Measurements from ENCODE around the gene PTPRD.

The PTPRD gene

DNA sequence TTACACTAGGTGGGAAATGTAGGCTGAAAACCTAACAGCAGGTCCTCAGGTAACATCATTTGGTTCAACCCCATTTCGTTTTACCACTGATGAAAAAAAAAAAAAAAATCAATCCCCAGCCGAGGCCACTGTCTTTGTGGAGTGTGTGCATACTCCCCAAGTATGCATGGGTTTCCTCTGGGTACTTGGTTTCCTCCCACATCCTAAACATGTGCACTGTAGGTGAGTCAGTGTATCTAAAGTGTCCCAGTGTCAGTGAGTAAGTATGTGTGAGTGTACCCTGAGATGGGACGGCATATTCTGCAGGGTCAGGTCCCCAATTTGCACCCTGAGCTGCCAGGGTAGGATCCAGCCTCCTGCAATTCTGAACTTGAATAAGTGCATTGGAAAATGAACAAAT, 1846.7 kb downstream of the PTPRD start:
- no peaks in the 10 kb centered on the region for H3K27me3 Mint-ChIP-seq
- ATAC-seq: no peak
- H3K27ac Mint-ChIP-seq: no peak overlapping the region
- no peak overlapping the region for H3K4me3 Mint-ChIP-seq
- H3K9me3 Mint-ChIP-seq: peaks cover 2% of the 10 kb centered on the region
- no peaks in the 10 kb centered on the region for H3K36me3 Mint-ChIP-seq
- no peaks in the 10 kb centered on the region for H3K4me1 Mint-ChIP-seq

DNA sequence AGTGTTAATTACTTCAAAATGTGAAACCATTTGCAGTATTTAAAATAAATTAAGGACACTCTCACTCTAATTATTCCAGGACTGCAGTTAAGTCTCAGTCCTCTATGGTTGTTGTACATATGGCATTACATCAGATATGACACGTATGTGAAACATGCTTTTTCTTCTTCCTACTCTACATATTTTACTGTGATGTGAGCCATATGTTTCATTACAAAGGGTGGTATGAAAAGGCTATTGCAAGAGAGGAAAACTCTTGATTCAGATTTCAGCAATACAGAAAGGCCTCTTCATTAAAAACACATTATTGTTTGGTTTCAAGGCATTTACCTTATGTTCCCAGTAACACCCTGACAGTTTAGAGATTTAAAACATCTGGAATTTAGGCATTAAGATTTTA, 1848.8 kb downstream of the PTPRD start:
- Mint-ChIP-seq H3K27me3 (no peaks in the 10 kb centered on the region), H3K27ac (no peak overlapping the region), H3K4me1 (peaks cover 7% of the 10 kb centered on the region), H3K4me3 (no peak overlapping the region), H3K9me3 (peaks cover 2% of the 10 kb centered on the region), H3K36me3 (no peaks in the 10 kb centered on the region)
- ATAC-seq: no peak

DNA sequence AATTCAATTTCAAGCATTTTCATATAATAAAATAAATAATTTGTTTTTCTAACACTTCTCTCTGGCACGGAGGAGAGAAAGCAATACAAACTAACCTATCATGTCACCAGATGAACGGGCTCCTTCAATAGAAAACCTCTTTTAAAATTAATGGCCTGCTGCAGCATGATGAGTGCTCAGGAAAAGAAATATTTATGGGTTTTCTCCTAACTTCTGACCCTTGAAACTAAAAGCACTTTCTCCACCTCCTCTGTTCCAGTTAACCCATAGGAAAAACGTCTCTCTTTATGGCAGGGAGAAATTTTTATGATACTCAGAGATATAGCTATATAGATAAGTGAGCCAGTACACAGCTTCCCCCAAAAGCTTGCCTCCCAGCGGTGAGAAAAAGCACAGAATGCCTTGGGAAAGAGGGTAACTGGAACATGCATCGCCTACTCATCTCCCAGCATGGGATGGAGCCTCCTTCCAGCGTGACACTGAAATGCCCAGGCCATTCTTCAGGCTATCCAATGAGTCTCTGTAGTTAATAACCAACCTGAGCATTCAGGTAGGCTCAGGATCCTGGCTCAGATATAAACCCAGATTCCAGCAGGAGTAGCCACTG, 1850.2 kb downstream of the PTPRD start:
- Mint-ChIP-seq H3K27ac (no peak overlapping the region), H3K27me3 (no peaks in the 10 kb centered on the region), H3K9me3 (peaks cover under 1% of the 10 kb centered on the region), H3K36me3 (no peaks in the 10 kb centered on the region), H3K4me3 (no peak overlapping the region), H3K4me1 (peaks cover 7% of the 10 kb centered on the region)
- ATAC-seq: no peak

DNA sequence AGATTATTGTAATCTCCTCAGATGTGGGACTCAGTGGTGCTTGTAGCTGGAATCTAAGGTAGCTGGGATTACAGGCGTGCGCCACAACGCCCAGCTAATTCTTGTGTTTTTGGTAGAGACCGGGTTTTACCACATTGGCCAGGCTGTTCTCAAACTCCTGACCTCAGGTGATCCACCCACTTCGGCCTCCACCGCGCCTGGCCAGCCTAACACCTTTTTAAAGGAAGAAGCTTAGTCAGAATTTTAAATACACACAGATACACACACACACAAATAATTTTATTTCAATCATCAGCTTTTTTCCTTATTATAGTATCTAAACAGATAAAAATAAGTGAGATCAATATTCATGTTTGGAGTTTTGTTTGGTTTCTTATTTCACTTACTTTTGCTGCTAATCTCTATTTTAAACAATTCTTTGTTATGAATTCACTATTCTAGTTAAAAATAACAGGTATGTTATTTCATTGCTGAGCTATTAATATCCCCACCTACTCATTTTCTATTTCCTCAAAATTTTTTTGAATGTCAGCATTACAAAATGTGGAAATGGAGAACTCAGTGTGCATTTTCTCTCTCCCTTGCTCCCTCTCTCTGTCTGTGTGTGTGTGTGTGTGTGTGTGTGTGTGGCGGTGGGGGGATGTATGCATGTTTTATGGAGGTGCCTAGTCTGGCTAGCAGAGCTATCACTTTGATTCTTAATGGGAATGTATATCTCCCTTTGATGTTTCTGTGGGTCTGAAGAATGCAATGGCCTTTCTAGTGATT, 1852.6 kb downstream of the PTPRD start:
- no peaks in the 10 kb centered on the region for H3K9me3 Mint-ChIP-seq
- peaks cover 7% of the 10 kb centered on the region for H3K4me1 Mint-ChIP-seq
- no peak overlapping the region for H3K4me3 Mint-ChIP-seq
- no peak overlapping the region for H3K27ac Mint-ChIP-seq
- ATAC-seq: no peak
- no peaks in the 10 kb centered on the region for H3K27me3 Mint-ChIP-seq
- no peaks in the 10 kb centered on the region for H3K36me3 Mint-ChIP-seq

DNA sequence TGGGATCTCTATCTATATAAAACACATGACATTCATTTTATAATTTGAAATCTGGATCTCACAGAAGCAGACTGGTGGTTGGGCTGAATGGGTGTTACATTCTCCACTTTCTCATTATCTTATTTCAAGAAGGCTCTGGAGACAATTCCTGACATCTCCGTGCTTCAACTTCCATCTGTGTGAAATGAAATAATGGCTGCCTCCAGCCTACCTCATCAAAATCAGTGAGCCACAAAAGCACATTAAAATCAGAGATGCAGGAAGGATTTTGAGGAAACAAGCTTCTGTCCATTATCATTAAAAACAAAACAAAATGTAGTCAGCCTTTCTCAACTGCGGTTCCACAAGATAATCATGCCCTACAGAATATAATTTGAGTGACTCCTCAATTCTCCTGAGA, 1854.9 kb downstream of the PTPRD start:
- H3K9me3 Mint-ChIP-seq: no peaks in the 10 kb centered on the region
- H3K36me3 Mint-ChIP-seq: no peaks in the 10 kb centered on the region
- no peaks in the 10 kb centered on the region for H3K27me3 Mint-ChIP-seq
- no peak for ATAC-seq
- no peak overlapping the region for H3K4me3 Mint-ChIP-seq
- peaks cover 7% of the 10 kb centered on the region for H3K4me1 Mint-ChIP-seq
- H3K27ac Mint-ChIP-seq: no peak overlapping the region

DNA sequence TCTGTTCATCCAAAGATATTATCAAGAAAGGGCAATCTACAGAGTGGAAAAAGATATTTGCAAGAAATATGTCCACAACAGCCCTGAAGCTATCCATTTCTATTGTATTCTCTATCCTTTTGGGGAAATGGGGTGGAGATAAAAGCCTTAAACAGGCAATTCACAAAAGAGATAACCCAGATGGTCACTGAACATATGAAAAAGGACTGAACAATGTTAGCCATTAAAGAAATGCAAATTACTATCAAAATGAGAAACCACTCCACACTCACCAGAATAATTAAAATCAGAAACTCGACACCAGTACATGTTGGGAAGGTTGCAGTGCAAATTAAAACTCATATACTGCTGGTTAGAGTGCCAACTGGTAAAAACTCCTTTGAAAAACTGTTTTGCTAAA, 1858.1 kb downstream of the PTPRD start:
- Mint-ChIP-seq H3K4me3 (no peak overlapping the region), H3K9me3 (no peaks in the 10 kb centered on the region), H3K27ac (no peak overlapping the region), H3K36me3 (no peaks in the 10 kb centered on the region), H3K27me3 (no peaks in the 10 kb centered on the region), H3K4me1 (no peaks in the 10 kb centered on the region)
- no peak for ATAC-seq

DNA sequence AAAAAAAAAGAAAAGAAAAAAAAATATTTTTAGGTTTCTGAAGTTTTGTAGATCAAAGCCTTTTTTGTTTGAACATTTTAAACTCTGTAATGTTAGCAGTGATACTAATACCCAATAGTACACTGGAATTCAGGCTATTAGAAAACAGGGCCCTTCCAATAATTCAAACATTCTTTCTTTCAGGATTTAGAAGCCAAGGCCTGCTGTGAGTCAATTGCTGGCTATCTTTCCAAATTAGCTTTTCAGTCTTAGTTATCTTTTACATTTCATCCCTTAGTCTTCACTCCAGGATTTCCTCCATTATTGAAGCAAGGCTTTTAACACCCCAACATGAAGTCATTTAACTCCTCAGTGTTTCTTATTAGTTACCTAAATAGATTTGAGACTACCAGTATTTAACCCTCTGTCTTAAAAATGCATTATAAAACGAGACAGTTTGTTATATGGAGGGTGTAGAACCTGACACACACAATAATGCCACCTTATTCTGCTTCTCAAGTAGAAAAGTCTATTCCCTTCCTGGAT, 1861.3 kb downstream of the PTPRD start:
- no peaks in the 10 kb centered on the region for H3K27me3 Mint-ChIP-seq
- H3K36me3 Mint-ChIP-seq: no peaks in the 10 kb centered on the region
- no peak overlapping the region for H3K27ac Mint-ChIP-seq
- H3K4me1 Mint-ChIP-seq: no peaks in the 10 kb centered on the region
- no peak for ATAC-seq
- no peak overlapping the region for H3K4me3 Mint-ChIP-seq
- H3K9me3 Mint-ChIP-seq: no peaks in the 10 kb centered on the region

DNA sequence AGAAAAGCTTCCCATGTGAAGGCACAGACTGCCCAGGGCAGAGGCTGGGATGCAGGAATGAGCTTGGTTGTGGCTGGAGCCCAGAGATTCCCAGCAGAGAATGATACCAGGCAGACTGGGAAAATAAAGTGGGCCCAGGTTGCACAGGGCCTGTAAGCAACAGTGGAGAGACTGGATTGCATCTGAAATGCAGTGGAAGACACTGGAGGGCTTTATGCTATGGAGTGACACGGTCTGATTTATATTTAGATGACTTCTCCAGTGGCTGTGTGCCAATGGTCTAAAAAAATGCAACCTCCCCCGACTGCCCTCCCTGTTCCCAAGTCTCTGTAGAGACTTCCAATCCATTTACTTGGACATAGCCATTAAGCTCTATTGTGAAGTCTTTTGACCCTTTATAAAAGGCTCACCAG, 1862.2 kb downstream of the PTPRD start:
- Mint-ChIP-seq H3K27ac (no peak overlapping the region), H3K4me1 (no peaks in the 10 kb centered on the region), H3K4me3 (no peak overlapping the region), H3K9me3 (no peaks in the 10 kb centered on the region), H3K36me3 (no peaks in the 10 kb centered on the region), H3K27me3 (no peaks in the 10 kb centered on the region)
- no peak for ATAC-seq

DNA sequence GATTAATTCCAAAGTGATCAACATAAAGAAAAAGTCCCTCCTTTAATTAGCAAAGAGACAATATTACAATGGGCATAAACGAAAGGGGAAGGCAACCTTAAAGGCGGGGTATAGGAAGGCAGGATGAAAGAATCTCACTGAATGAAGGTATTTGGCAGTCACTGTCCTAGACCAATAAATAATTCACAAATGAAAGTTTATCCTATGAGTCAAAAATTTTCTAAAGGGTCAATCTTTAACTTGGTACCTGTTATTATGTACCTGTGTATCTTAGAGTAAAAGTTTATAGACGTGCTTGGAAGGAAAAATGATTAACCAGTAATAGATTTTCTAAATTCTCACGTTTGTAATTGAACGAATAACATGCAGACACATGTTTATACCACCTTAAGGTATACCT, 1867.5 kb downstream of the PTPRD start:
- no peak for ATAC-seq
- H3K36me3 Mint-ChIP-seq: no peaks in the 10 kb centered on the region
- H3K4me1 Mint-ChIP-seq: no peaks in the 10 kb centered on the region
- no peaks in the 10 kb centered on the region for H3K27me3 Mint-ChIP-seq
- H3K27ac Mint-ChIP-seq: no peak overlapping the region
- no peaks in the 10 kb centered on the region for H3K9me3 Mint-ChIP-seq
- no peak overlapping the region for H3K4me3 Mint-ChIP-seq

DNA sequence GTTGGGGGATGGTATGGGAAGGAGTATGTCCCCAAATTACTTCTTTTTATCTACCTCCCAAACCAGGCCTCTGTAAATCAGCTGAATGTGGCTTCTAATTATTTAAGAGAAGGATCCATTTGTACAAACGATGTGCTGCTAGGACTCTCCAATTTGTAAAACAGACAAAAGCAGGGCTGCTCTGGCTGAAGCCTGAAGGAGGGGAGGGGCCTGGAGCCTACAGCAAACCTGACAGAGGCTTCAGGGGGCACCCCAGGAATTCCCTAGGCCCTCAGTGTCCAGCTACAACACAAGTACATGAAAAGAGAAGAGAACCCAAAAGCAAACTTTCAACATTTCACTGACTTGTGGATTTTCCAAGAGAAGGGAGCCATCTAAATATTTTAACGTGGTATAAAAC, 1873.9 kb downstream of the PTPRD start:
- ATAC-seq: no peak
- Mint-ChIP-seq H3K9me3 (no peaks in the 10 kb centered on the region), H3K4me1 (no peaks in the 10 kb centered on the region), H3K27ac (no peak overlapping the region), H3K27me3 (no peaks in the 10 kb centered on the region), H3K36me3 (no peaks in the 10 kb centered on the region), H3K4me3 (no peak overlapping the region)

DNA sequence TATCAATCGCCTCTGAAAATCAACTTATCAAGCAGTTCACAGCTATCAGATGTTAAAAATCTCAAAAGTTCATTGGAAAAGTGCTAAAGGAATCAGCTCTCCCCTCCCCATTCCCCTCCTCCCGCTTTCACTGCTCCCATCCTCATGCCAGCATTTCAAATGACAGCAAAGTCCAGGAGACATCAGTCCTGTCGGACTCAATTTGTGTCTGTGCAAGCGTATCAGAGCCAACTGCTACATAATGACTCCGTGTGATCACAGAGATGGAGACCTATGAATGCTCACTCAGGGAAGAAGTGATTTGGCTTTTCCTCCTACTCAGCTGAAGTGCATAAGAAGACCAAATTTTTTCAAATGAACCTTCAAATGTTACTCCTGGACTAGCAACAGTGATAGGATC, 1876.0 kb downstream of the PTPRD start:
- no peak for ATAC-seq
- no peak overlapping the region for H3K27ac Mint-ChIP-seq
- H3K4me1 Mint-ChIP-seq: no peaks in the 10 kb centered on the region
- no peak overlapping the region for H3K4me3 Mint-ChIP-seq
- no peaks in the 10 kb centered on the region for H3K9me3 Mint-ChIP-seq
- H3K36me3 Mint-ChIP-seq: no peaks in the 10 kb centered on the region
- H3K27me3 Mint-ChIP-seq: no peaks in the 10 kb centered on the region

DNA sequence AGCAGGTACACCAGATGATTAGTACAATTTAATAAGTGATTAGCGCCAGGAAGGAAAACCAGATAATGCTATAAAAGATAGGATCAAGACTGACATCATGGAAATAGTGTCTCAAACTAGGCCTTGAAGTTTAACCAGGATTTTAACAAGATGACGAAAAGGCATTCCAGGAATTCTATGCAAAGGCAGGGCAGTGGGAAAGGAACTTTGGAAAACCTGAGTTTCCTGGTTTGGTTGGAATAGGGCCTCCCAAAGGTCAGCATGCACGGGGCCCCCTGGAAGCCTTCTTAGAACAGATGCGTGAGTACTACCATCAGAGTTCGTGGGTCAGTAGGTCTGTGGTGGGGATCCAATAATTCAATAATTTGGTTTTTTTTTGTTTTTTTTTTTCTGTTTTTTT, 1878.0 kb downstream of the PTPRD start:
- Mint-ChIP-seq H3K27me3 (no peaks in the 10 kb centered on the region), H3K4me3 (no peak overlapping the region), H3K4me1 (no peaks in the 10 kb centered on the region), H3K36me3 (no peaks in the 10 kb centered on the region), H3K27ac (no peak overlapping the region), H3K9me3 (no peaks in the 10 kb centered on the region)
- ATAC-seq: no peak

DNA sequence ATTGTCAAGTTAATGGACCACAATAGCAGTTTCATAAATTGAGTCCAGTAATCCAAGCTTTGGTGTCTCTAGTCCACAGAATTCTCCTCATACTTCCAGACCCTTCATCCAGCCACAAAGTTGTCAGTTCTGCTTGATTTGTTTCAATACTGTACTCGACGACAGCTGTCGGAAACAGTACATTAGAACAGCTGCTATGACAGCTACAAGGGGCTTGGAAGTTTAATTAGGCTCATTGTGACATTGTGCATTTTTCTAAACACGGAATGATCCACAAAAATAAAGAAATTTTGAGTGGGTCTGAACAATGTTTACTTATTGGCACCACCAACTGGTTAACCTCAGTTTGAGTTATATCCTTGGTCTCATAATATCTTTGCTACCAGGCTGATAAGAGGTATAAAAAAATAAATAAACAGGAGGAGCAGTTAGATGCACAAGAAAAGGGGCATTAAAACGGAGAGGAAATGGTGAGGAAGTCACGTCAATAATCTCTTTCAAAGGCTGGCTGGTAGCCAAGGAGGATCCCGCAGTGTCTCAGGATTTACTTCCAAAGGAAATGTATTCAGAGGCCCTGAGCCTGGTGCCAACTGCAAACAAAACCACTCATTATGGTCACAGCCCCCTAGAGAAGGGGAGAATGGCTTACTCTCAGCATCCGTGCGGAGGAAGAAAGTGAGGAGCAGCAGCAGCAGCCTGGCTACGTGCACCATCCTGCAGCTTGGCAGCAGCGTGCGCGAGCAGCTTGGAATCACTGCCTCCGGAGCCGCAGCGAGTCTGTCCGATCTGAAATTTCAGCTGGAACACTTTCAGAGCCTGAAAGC, 1879.5 kb downstream of the PTPRD start:
- Mint-ChIP-seq H3K4me1 (no peaks in the 10 kb centered on the region), H3K27me3 (no peaks in the 10 kb centered on the region), H3K9me3 (no peaks in the 10 kb centered on the region), H3K27ac (no peak overlapping the region), H3K4me3 (no peak overlapping the region), H3K36me3 (no peaks in the 10 kb centered on the region)
- no peak for ATAC-seq

DNA sequence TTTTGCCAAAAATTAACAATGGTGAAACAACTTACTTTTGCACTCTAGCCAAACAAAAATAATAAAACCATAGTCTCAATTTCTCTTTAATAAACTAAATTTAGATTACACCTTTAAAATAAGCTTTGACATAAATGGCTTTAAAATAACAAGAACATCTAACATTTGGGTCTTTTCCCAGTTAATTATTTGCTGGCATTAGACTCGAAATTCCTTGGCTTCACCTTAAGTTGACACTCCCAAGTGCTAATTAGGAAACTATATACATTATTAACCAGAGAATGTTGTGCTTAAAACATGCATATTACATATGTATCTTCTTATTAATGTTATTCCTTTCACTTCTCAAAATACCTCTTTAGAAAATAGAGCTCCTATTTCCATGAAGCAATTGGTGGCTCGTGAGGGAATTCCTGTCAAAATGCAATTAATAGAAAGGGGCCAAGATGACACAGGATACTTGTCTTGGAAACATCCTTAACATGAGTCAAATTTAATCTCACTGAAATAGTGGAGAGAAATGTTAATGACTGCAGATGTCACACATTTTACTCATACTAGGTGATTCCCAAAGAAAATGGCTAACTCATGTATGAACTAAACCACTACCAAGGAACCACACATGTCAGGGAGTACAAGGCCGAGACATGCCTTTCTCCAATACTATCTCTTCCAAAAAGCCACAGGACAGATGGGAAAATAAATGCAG, 1880.3 kb downstream of the PTPRD start:
- Mint-ChIP-seq H3K27ac (no peak overlapping the region), H3K9me3 (no peaks in the 10 kb centered on the region), H3K27me3 (no peaks in the 10 kb centered on the region), H3K36me3 (no peaks in the 10 kb centered on the region), H3K4me3 (no peak overlapping the region), H3K4me1 (no peaks in the 10 kb centered on the region)
- ATAC-seq: no peak

DNA sequence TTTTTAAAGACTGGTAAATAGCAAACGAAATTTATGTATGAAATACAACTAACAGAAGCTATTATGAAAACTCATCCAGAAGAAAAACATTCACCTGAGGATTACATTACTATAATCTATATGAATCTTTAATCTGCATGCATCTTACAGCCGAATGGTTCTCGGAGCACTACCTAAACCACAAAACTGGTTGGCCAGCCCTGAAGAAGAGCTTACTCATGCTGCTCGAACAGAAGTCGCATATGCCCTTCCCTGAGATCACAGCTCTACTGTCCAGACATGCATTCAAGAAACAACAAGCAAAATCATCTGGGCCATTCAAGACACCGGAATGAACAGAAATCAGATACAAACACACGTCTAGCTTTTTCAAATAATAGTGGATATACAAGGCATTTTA, 1882.2 kb downstream of the PTPRD start:
- ATAC-seq: no peak
- no peaks in the 10 kb centered on the region for H3K27me3 Mint-ChIP-seq
- H3K4me1 Mint-ChIP-seq: no peaks in the 10 kb centered on the region

More for the DNA sequence above, 1882.2 kb downstream of the PTPRD start:
- Mint-ChIP-seq H3K4me3 (no peak overlapping the region), H3K27ac (no peak overlapping the region), H3K9me3 (no peaks in the 10 kb centered on the region), H3K36me3 (no peaks in the 10 kb centered on the region)
